GM19240 (cell line): ENCODE results near the gene MYO1E.

Experiments
- DNase-seq: peaks from one replicate; pipeline ENCODE4 v3.0.0; 2011; ENCODE audit warnings: low spot score; ENCODE audit not compliant: insufficient read length

The MYO1E gene

GRCh38 chr15:59236394-59236793 lies 136.3 kb downstream of the MYO1E start:
- DNase-seq, result no peak

- DNase-seq, result no peak
These were observed 140.2 kb downstream of the MYO1E start for GRCh38 chr15:59232476-59232875.

GRCh38 chr15:59230531-59231055 lies 142.1 kb downstream of the MYO1E start:
- no peak for DNase-seq

GRCh38 chr15:59229453-59229852 lies 143.2 kb downstream of the MYO1E start:
- DNase-seq, result no peak

- no peak for DNase-seq
These were observed 143.7 kb downstream of the MYO1E start for GRCh38 chr15:59229015-59229414.

- DNase-seq, result no peak
These were observed 145.7 kb downstream of the MYO1E start for GRCh38 chr15:59227021-59227420.

- no peak for DNase-seq
These were observed 148.2 kb downstream of the MYO1E start for GRCh38 chr15:59224474-59224873.

GRCh38 chr15:59223736-59224135 lies 148.9 kb downstream of the MYO1E start:
- no peak for DNase-seq

- no peak for DNase-seq
These were observed 149.6 kb downstream of the MYO1E start for GRCh38 chr15:59222906-59223550.

GRCh38 chr15:59221511-59222505 lies 150.9 kb downstream of the MYO1E start:
- no peak for DNase-seq

GRCh38 chr15:59218710-59219109 lies 154.0 kb downstream of the MYO1E start:
- DNase-seq, result no peak

- no peak for DNase-seq
These were observed 154.7 kb downstream of the MYO1E start for GRCh38 chr15:59217876-59218498.

- DNase-seq, result no peak
These were observed 155.8 kb downstream of the MYO1E start for GRCh38 chr15:59216911-59217310.

GRCh38 chr15:59210186-59210585 lies 162.5 kb downstream of the MYO1E start:
- no peak for DNase-seq

- DNase-seq, result no peak
These were observed 163.9 kb downstream of the MYO1E start for GRCh38 chr15:59208613-59209249.

- DNase-seq, result no peak
These were observed 166.0 kb downstream of the MYO1E start, which contains the start of gene LDHAL6B for GRCh38 chr15:59206623-59207183. Gene LDHAL6B, plus strand, starts transcription at chr15:59206843. Its CDS starts 98 bp downstream, at chr15:59206941.

- no peak for DNase-seq
These were observed 166.6 kb downstream of the MYO1E start for GRCh38 chr15:59205839-59206622.

GRCh38 chr15:59203657-59204056 lies 169.0 kb downstream of the MYO1E start:
- DNase-seq, result no peak

- DNase-seq, result no peak
These were observed 169.7 kb downstream of the MYO1E start for GRCh38 chr15:59203008-59203407.

- DNase-seq, result no peak
These were observed 172.1 kb downstream of the MYO1E start for GRCh38 chr15:59200560-59200959.
